HFF-Myc (cell line): ENCODE data around the gene RPP38.
A peak's percentile ranks its signal among the peaks of the same experiment; 100 is the strongest.

Experiments
- DNase-seq: peaks from one replicate; pipeline ENCODE4 v3.0.0-alpha.2; 2011; ENCODE audit warnings: low read depth; ENCODE audit errors: extremely low read depth
- H3K4me3 ChIP-seq: replicated peaks from 2 replicates; pipeline ENCODE4 v1.5.1; 2011; ENCODE audit warnings: low read depth, mild to moderate bottlenecking, control low read depth, low read length
- TF ChIP-seq, protein P1 (sequence below): IDR thresholded peaks from 2 replicates; pipeline ENCODE4 v1.5.1; 2012; ENCODE audit warnings: mild to moderate bottlenecking, low read depth, low read length, control low read depth; ENCODE audit errors: missing control alignments

Gene RPP38

DNA sequence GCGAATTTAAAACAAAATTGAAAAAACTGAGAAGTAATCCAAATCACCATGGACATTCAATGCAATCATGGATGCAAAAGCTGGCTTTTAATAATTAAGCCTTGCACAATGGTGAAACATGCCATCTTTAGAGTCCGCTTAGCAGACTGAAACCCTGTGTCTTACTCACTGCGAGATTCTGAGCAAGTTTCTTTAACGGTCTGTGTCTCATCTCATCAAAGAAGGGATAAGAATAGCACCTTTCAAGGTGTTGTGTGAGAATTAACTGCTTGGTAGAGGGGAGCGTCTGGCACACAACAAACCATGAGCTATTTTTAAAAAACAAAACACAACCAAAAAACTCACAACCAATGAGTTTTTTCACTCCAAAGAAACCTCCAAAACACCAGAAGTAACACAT, 30.0 kb upstream of the RPP38 start:
- TF ChIP-seq, protein P1, sequence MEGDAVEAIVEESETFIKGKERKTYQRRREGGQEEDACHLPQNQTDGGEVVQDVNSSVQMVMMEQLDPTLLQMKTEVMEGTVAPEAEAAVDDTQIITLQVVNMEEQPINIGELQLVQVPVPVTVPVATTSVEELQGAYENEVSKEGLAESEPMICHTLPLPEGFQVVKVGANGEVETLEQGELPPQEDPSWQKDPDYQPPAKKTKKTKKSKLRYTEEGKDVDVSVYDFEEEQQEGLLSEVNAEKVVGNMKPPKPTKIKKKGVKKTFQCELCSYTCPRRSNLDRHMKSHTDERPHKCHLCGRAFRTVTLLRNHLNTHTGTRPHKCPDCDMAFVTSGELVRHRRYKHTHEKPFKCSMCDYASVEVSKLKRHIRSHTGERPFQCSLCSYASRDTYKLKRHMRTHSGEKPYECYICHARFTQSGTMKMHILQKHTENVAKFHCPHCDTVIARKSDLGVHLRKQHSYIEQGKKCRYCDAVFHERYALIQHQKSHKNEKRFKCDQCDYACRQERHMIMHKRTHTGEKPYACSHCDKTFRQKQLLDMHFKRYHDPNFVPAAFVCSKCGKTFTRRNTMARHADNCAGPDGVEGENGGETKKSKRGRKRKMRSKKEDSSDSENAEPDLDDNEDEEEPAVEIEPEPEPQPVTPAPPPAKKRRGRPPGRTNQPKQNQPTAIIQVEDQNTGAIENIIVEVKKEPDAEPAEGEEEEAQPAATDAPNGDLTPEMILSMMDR, result no peak
- H3K4me3 ChIP-seq, result no peak overlapping the region
- DNase-seq, result no peak

DNA sequence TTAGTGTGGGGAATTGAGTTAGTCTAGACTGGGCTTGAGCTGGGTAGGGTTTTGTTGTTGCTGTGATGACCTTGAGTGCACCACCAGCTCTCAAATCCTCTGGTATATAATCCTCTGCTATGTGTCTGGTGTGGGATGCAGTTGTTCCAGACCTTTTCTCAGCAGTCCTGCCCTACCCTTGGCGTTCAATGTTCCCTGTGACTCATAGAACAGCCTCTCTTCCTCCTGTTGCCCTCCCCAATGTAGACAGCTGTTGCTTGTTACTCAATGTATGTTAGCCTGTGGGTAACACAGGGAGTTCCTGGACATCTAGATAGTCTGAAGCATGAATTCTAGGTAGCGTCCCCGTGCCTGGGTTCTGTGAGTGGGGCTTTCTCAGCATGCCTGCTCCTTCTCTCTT, 28.4 kb upstream of the RPP38 start:
- TF ChIP-seq, protein P1, result no peak
- DNase-seq, result no peak

DNA sequence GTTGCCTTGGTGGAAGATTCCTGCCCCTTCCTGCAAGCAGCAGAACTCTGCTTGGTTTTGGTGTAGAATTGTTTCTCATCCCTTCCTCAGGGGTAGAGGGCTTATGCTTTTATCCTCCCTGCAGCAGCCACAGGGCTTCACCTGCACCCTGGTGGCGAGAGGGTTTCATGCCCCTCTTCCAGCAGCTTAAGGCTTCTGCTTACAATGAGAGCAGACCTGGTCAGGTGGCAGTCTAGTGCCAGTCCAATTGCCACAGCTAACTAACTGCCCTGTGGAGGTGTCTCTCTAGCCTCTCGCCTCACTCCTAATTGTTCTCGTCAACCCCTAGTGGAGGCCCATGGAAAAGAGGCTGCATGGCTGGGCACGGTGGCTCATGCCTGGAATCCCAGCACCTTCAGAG, 27.9 kb upstream of the RPP38 start:
- no peak overlapping the region for H3K4me3 ChIP-seq
- TF ChIP-seq, protein P1, result no peak
- DNase-seq, result no peak

More for the DNA sequence above, 28.4 kb upstream of the RPP38 start:
- no peak overlapping the region for H3K4me3 ChIP-seq

DNA sequence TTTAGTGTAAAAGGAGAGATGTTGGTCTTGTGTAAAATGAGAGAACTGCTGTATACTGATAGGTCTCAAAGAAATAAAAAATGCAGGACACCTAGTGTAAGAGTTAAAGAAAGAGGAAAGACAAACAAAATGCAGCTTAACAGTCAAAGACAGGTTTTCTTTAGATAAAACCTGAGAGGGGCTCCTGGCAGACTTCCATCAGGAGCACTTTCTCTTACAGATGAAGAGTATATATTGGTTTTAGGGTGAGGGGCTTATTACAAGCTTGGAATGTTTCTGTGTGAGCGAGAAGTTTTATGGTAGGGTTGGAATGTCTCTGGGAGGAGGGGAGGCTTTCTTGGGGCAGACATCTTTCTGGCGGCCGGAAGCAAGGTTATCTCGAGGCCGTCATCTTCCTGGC, 24.8 kb upstream of the RPP38 start:
- H3K4me3 ChIP-seq, result no peak overlapping the region
- TF ChIP-seq, protein P1, result no peak
- no peak for DNase-seq

DNA sequence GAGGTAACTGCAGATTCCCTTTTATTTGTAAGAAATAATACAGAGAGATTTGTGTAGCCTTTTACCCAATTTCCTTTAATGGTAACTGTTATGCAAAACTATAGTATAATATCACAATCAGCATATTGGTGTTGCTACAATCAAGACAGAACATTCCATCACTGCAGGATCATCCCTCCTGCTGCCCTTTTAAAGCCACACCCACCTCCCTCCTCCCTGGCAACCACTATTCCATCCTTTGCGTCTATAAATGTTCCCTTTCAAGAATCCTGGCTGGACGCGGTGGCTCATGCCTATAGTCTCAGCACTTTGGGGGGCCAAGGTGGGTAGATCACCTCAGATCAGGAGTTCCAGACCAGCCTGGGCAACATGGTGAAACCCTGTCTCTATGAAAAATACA, 21.7 kb upstream of the RPP38 start:
- no peak for DNase-seq
- H3K4me3 ChIP-seq, result no peak overlapping the region
- TF ChIP-seq, protein P1, result no peak

DNA sequence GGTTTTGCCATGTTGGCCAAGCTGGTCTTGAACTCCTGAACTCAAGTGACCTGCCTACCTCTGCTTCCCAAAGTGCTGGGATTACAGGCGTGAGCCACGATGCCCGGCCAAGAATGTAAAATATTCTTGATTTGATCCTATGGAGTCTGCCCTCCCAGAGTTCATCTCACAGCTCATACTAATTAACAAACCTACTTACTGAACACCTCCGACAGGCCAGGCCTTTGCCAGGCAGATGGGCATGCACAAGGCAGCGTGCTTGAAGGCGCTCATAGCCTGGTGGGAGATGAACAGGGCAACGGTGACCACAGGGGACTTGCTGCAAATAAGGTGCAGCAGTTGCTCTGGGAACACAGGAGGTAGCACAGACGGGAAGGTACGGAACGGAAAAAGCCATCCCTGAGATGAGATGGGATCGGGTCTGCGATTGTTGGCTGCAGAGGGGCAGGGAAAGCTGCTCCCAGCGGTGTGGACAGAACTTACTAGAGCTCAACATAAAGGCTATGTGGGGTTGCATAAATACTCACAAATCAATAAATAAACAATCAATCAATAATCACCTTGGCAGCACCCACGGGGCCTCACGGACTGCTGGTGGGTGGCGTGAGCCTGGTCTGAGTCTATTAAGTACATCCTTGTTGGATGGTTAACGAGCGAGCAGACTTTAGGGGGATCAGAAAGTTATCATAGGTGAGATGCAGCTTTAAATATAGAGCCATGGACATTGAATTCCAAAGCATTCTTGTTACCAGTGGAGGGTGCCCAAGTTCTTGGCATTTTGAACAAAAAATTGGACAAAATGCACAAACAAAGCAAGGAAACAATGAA, 13.3 kb upstream of the RPP38 start:
- TF ChIP-seq, protein P1, result no peak

DNA sequence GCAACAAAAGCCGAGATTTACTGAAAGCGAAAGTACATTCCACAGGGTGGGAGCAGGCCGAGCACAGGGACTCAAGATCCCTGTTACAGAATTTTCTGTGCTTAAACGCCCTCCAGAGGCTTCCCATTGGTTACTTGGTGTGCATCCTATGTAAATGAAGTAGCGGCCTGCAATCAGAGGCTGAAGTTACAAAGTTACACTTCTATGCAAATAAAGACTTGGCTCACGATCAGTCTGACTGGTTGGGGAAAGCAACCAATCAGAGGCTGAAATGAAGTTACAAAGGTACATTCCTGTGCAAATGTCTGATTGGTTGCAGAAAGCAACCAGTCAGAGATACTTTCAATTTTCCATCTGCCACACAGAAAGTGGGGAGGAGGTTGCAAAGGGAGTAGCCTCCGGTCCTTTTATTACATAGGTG, 12.6 kb upstream of the RPP38 start:
- peak; percentile 93 for DNase-seq
- H3K4me3 ChIP-seq, result peak overlapping the region; percentile 51
- TF ChIP-seq, protein P1, result no peak

More for the DNA sequence above, 13.3 kb upstream of the RPP38 start:
- DNase-seq, result no peak
- H3K4me3 ChIP-seq, result peak overlapping the region; percentile 51
